ENCODE measurements around the gene PPP6R2.
A peak's percentile ranks its signal among the peaks of the same experiment; 100 is the strongest.
"Not testable (repeated sequence)": the region's sequence is repeated elsewhere in the genome, so short reads cannot be mapped to it uniquely, and the experiment has no call there.

The PPP6R2 gene

GRCh38 chr22:50318356-50318697 is 24.8 kb upstream of the PPP6R2 start:
- DNase-seq (ENCODE audit: low spot score) = no peak

GRCh38 chr22:50318698-50319411 is 24.3 kb upstream of the PPP6R2 start:
- no peak for DNase-seq (ENCODE audit: low spot score)

GRCh38 chr22:50319503-50319951 is 23.6 kb upstream of the PPP6R2 start:
- DNase-seq (ENCODE audit: low spot score) = no peak

- DNase-seq (ENCODE audit: low spot score) = no peak
Observed at GRCh38 chr22:50320116-50320515, 23.0 kb upstream of the PPP6R2 start.

- no peak for DNase-seq (ENCODE audit: low spot score)
Observed at GRCh38 chr22:50320671-50321325, 22.3 kb upstream of the PPP6R2 start.

GRCh38 chr22:50322382-50323104 is 20.6 kb upstream of the PPP6R2 start:
- not testable (repeated sequence) for DNase-seq (ENCODE audit: low spot score)

GRCh38 chr22:50323900-50324299 is 19.2 kb upstream of the PPP6R2 start:
- DNase-seq (ENCODE audit: low spot score) = no peak

- DNase-seq (ENCODE audit: low spot score) = no peak
Observed at GRCh38 chr22:50325444-50326224, 17.5 kb upstream of the PPP6R2 start.

GRCh38 chr22:50326225-50326955 is 16.7 kb upstream of the PPP6R2 start:
- DNase-seq (ENCODE audit: low spot score) = no peak

GRCh38 chr22:50326956-50327710 is 16.0 kb upstream of the PPP6R2 start, which contains the start of gene DENND6B:
DENND6B (minus strand) TSS chr22:50327012; CDS start chr22:50326988, 24 bp downstream.
- peak; percentile 83 for DNase-seq (ENCODE audit: low spot score)

GRCh38 chr22:50327711-50328019 is 15.5 kb upstream of the PPP6R2 start:
- DNase-seq (ENCODE audit: low spot score) = no peak

GRCh38 chr22:50329236-50329635 is 13.9 kb upstream of the PPP6R2 start:
- no peak for DNase-seq (ENCODE audit: low spot score)

GRCh38 chr22:50334433-50334832 is 8.7 kb upstream of the PPP6R2 start:
- not testable (repeated sequence) for DNase-seq (ENCODE audit: low spot score)

- no peak for DNase-seq (ENCODE audit: low spot score)
Observed at GRCh38 chr22:50337262-50338041, 5.7 kb upstream of the PPP6R2 start.

GRCh38 chr22:50338042-50338573 is 5.0 kb upstream of the PPP6R2 start:
- DNase-seq (ENCODE audit: low spot score) = no peak

- no peak for DNase-seq (ENCODE audit: low spot score)
Observed at GRCh38 chr22:50338860-50339462, 4.2 kb upstream of the PPP6R2 start.

GRCh38 chr22:50339945-50340879 is 2.9 kb upstream of the PPP6R2 start:
- DNase-seq (ENCODE audit: low spot score) = no peak

- peak; percentile 91 for DNase-seq (ENCODE audit: low spot score)
Observed at GRCh38 chr22:50341977-50342650, 1.0 kb upstream of the PPP6R2 start.
